NCI-H82 treated with DMSO at 0.1 percent for 48 hours (cell line): Measurements from ENCODE around the gene LRRK1.

ENCODE experiments used
- DNase-seq: peaks from one replicate; lab custom pipeline; 2025; ENCODE audit not compliant: unreplicated experiment; lab: John Stamatoyannopoulos, UW

Gene LRRK1

GRCh38 chr15:101020451-101020850 is 101.3 kb downstream of the LRRK1 start:
- no peak for DNase-seq

- DNase-seq, result no peak
Observed at GRCh38 chr15:101020945-101021344, 101.8 kb downstream of the LRRK1 start.

GRCh38 chr15:101022306-101022705 is 103.1 kb downstream of the LRRK1 start:
- no peak for DNase-seq

- no peak for DNase-seq
Observed at GRCh38 chr15:101022876-101023275, 103.7 kb downstream of the LRRK1 start.

- DNase-seq, result no peak
Observed at GRCh38 chr15:101023501-101024072, 104.4 kb downstream of the LRRK1 start.

- DNase-seq, result no peak
Observed at GRCh38 chr15:101024073-101024695, 105.0 kb downstream of the LRRK1 start.

GRCh38 chr15:101024706-101025500 is 105.7 kb downstream of the LRRK1 start:
- no peak for DNase-seq

- no peak for DNase-seq
Observed at GRCh38 chr15:101025501-101025885, 106.3 kb downstream of the LRRK1 start.

GRCh38 chr15:101025896-101026631 is 106.9 kb downstream of the LRRK1 start:
- DNase-seq, result no peak

GRCh38 chr15:101026656-101027272 is 107.6 kb downstream of the LRRK1 start:
- DNase-seq, result no peak

- no peak for DNase-seq
Observed at GRCh38 chr15:101027273-101027901, 108.2 kb downstream of the LRRK1 start.

- no peak for DNase-seq
Observed at GRCh38 chr15:101027920-101028319, 108.8 kb downstream of the LRRK1 start.

- DNase-seq, result no peak
Observed at GRCh38 chr15:101028321-101028720, 109.2 kb downstream of the LRRK1 start.

GRCh38 chr15:101028772-101029438 is 109.7 kb downstream of the LRRK1 start:
- no peak for DNase-seq

- no peak for DNase-seq
Observed at GRCh38 chr15:101029971-101030661, 111.0 kb downstream of the LRRK1 start.

- DNase-seq, result no peak
Observed at GRCh38 chr15:101031213-101031612, 112.1 kb downstream of the LRRK1 start.

- DNase-seq, result no peak
Observed at GRCh38 chr15:101033801-101034200, 114.6 kb downstream of the LRRK1 start.

GRCh38 chr15:101035611-101036010 is 116.5 kb downstream of the LRRK1 start:
- DNase-seq, result no peak

GRCh38 chr15:101036189-101036588 is 117.0 kb downstream of the LRRK1 start:
- DNase-seq, result no peak
